ENCODE measurements around the gene PGA3.
A peak's percentile ranks its signal among the peaks of the same experiment; 100 is the strongest.
"Not testable (repeated sequence)": the region's sequence is repeated elsewhere in the genome, so short reads cannot be mapped to it uniquely, and the experiment has no call there.

Gene PGA3

DNA sequence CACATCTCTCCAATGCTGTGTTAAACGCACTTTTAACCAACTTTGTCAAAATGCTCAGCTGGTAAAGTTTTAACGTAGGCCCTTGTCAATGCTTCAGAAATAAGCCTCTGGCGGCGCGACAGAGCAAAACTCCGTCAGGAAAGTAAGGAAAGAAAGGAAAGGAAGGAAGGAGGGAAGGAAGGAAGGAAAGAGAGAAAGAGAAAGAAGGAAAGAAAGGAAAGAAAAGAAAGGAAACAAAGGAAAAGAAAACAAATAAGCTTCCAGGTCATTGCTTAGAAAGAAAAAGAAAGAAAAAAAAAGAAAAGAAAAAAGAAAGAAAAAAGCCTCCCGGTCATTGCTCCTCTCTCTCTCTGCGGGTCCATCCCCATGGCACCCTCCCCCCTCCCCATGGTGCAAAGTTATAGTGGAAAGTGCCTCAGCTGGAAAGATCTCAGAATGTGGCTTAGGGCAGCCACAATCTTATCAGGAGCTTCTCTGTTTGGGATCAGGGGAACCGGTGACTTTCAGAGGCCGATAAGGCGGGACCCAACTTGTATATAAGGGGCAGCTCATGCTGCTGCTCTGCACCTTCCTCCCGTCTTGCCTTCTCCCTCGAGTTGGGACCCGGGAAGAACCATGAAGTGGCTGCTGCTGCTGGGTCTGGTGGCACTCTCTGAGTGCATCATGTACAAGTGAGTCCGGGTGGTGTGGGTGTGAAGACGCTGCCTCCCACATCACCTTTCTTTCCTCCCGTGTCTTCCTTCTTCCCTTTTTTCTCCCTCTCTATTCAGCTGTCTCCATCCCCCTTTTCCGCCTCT lies at the start of gene PGA3:
TSS of gene PGA3 (plus strand) at position 566 of the 797 bp plus-strand sequence. CDS start at position 616, 50 bp downstream.
- not testable (repeated sequence) for DNase-seq

DNA sequence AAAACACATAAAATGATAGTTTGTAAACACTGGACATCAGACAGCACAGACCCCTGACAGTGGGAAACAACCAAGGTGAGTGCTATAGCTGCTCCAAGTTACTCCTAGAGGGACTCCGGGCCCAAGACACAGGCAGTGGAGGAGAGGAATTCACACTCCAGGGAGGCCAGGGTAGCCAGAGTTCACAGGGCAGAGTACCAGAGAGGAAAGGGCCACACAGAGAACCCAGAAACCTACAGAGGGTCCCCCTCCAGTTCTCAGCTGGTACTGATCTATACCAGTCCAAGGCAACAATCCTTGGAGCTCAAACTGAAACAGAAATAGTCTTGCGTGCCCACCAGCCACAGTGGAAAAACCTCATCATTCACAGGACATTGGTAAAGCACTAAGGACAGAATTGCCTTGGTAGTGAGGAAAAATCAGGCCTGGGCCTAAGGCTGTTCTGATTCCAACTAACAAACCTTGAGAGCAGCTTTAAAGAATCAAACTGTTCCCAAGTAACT lies 49.7 kb upstream of the PGA3 start:
- DNase-seq = no peak

DNA sequence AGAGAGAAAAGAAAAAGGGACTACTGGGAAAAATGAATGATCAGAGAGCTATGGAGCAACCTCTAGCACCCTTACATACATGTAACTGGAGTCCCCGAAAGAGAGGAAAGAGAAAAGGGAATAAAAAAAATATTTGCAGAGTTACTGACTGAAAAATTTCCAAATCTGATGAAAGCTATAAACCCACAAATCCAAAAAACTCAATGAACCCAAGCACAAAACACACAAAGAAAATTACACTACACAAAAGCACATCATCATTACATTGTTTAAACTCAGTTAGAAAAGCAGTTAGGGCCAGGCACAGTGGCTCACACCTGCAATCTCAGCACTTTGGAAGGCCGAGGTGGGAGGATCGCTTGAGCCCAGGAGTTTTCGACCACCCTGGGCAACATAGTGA lies 48.8 kb upstream of the PGA3 start:
- DNase-seq = no peak

DNA sequence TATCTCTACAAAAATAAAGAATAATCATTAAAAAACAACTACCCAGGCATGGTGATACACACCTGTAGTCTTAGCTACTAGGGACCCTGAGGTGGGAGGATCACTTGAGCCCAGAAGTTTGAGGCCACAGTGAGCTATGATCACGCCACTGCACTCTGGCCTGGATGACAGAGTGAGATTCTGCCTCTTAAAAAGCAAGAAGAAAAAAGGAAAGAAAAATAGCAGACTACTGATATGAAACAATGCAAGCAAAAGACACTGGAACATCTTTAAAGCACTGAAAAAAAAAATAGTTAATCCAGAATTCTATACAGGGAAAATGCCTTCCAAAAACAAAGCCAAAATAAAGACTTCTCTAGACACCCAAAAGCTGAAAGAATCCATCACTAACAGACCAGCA lies 48.0 kb upstream of the PGA3 start:
- no peak for DNase-seq

DNA sequence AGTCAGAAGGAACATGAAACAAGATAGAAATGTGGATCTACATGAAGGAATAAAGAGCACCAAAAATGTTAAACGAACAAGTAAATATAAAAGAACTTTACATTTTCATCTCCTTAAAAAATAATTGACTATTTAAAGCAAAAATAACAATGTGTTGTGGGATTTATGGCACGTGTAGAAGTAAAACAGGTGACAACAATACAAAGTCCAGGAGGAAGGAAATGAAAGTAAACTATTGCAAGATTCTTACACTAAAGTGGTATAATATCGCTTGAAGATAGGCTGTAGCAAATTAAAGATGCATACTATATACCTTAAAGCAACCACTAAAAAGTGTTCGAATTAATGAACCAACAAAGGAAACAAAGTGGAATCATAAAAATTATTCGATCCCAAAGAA lies 47.6 kb upstream of the PGA3 start:
- DNase-seq = no peak

DNA sequence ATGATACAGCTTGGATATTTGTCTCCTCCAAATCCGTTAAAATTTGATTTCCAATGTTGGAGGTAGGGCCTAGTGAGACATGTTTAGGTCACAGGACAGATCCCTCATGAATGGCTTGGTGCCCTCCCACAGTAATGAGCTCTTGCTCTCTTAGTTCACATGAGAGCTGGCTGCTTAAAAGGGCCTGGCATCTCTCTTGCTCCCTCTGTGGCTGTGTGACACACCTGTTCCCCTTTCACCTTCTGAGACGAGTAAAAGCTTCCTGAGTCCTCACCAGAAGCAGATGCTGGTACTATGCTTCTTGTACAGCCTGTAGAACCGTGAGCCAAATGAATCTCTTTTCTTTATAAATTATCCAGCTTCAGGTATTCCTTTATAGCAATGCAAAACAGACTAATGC lies 45.6 kb upstream of the PGA3 start:
- no peak for DNase-seq

DNA sequence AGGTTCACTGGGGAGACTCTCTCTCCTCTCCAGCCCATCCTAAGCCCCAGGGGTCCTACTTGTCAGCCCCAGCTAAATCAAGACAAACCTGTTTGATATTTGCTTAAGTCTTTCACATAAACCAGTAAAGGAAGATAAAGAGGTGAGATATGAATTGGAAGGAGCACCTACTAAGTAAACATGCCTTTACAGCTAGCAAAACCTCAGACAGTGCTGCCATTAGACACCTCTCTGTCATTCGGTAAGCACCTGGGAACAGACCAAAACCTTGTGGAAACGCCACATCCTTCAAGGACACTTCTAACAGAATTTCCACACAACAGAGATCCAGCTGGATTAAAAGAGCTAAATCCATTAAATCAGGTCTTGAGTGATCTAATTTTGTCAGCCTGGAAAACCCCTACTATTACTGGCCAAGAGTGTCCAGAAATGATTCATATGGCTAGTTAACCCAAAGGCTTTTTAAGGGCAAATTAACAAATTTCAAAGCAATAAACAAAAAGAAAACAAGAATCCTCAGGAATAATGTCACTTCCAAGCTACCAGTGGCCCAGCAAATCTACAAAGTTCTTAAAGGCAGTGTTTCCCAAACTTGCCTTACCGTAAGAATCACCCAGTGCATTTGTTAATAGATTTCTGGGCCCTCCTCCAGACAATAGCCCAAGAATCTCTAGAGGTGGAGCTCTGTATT lies 44.5 kb upstream of the PGA3 start:
- DNase-seq = no peak

DNA sequence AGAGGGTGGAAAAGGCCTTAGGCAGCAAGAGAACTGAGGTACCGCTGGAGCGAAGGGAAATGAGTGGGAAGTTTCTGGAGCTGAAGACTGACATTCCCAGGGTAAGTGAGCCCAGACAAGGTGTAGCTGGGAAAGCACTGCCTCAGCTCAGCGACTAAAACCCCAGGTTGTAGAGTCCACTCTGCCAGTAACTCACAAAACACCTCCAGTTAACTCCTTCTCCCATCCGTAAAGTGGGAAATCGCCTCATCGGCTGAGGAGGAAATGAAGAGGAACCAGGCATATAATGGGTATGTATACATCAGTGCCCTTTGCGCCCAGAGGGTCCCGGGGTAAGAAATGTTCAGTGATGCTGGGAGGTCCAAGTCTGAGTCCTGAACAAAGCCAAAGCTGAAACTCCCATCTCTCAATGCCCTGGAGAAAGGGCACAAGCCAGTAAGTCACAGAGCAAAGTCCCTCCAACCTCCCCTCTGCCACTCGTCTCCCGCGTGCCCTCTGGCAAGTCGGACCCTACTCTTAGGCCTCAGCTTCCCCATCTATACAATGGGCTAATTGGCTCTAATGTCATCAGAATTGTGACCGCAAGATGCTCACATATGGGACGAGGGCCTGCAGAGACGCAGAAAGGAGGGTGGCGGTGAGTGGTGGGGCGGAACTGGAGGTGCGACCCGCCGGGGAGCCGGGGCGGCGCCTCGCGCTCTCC lies 42.7 kb upstream of the PGA3 start:
- DNase-seq = no peak

DNA sequence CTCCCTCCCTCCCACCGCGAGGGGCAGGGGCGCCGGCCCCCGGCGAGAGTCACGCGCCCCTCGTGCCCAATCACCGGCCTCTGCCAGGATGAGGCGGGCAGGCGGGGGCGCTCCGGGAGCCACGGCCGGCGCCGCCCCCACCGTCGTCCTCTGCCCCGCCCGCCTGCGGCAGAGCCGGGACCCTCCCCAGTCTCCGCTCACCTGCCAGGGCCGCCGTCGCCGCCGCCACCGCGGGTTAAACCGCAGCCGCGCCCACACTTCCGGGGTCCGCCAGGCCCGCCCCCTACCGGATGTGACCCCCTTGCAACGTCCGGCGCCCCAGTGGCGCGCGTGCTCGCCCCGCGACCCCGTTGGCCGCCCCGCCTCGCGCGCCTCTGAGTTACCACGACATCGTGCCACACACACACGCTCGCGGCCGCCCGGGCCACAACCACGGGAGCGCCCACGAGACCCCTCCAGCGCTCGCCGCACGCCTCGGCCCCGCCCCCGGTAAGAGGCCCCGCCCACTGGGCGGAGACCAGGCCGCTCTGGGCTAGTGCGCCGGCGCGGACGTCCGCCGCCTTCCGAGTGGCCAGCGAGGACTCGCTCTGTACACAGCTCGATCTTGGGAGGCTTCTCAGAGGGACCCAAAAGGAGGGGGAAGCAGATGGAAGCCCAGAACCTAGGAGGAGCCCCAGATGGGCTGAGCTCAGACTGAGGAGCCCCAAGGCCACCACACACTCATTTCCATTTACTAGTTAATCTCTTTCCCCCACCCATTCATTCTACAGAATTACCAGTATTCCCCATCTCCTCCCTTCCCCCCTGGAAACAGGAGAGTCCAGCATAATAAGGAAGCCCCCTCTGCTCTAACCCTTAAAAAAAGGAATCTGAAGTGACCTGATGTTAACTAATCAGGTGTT lies 41.9 kb upstream of the PGA3 start, which contains the start of gene VPS37C:
TSS of gene VPS37C (minus strand) at position 237 of the 902 bp plus-strand sequence. CDS start 22,597 bp downstream, outside the sequence.
- peak; percentile 92 for DNase-seq

DNA sequence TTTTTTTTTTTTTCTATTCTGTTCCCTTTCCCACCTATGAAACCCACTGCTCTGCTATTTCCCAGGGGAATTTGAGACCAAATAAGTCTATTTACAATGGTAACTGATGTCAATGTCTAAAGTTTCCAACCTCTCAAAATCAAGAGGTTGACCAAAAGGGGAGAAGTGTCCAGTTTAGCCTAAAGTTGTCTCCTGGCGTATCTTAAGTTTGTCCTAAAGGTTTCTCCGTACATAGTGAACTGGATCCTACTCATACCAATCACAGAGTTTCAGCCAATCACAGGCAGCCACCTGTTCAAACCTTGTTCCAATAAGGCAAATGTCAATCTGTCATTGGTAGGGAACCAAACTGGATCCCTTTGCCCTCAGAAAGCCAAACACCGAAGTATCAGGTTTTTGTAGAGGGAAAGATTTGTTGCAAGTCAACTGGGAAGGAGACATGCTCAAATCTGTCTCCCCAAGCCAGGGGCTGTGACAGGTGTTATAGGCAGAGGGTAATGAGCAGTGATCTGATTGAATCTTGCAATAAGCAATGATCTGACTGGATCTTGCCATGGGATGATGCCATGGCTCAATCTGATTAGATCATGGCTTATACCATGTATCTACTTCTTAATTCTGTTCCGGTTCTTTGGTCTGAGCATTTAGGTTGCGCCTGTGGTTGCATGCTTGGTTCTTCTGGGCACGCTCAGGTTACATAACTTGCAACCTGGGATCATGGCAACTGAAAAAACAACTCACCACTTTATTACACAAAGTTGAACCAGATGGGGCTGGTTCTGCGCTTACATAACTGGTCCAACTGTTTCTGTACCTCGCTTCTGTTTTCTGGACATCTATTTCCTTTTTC lies 41.0 kb upstream of the PGA3 start:
- DNase-seq = no peak

DNA sequence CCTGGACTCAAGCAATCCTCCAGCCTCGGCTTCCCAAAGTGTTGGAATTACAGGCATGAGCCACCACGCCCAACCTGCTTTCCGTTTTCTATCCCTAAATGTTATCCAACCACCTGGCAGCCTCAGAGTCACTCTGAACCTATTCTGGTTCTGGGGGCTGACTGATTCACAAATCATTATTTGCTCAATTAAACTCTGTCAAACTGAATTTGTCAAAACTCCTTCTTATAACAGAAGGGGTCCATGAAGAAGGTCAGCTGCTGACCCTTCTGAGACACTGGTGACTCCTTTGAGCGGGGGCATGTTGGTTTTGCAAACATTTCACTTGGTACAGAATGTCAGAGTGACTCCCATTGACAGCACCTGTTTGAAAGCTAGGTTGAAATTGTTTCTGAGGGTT lies 40.3 kb upstream of the PGA3 start:
- no peak for DNase-seq

DNA sequence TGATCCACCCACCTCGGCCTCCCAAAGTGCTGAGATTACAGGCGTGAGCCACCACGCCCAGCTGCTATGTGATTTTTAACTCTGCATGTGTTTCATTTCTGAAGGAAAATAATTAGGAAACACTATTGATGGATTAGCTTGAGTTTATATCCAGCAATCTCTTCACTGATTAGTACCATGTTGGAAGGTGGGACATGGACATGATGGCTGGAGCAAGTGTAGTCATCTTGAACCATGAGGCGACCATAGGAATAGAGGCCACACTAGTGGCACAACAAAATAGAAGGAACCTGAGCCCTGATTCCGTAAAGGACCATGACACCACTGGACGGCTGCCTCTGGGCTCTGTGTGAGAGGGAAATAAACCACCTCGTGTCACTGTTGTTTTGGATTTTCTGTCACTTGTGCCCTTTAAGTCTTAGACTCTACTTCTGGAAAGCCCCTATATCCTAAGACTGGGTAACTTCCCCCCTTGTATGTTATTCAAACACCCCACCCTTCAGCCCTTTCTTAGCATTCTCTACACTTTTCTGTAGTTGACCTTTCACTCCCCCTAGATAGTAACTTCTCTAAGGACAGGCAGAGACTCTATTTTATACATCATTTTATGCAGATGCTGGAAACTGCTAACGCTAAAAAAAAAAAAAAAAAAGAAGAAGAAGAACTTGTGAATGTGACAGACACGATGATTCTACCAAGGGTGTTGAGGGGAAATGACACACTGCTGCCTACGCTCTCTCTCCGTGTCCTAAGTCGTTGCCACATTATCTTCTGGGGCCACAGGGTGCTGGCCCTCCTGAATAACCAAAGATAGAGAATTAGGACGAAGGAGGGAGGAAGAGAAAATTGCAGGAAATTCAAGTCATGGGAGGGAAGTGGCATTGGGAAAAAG lies 39.4 kb upstream of the PGA3 start:
- DNase-seq = no peak

DNA sequence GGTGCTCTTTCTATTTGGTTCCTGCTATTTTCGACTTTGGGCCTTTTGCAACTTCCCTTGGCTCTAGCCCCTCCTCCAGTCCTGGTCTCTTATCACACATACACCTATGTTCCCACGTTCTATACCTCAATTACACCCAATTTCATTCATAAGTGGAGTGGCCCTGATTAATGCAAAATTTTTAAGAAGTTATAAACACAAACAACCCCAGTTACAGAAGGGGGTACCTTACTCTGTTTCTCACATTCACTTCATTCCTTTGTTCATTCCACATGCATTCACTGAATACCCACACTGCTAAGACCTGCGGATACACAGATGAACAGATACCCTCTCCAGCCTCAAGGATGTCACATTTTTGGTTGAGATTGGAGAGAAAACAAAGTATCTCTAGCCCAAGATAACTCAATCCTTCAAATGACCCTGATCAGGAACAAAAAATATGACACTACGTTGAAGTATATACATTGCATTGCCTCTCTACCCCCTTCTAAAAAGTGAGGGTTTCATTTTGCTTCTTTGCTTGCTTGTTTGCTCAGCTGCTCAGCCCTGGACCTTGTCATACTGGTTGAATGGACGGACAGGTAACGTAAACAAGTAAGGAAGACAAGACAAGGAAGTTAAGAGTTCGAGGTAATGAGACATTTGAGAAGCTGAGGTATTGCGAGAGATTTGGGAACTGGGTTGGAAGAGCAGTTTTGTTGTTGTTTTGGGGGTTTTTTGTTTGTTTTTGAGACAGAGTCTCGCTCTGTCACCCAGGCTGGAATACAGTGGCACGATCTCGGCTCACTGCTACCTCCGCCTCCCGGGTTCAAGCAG lies 38.5 kb upstream of the PGA3 start:
- DNase-seq = no peak

DNA sequence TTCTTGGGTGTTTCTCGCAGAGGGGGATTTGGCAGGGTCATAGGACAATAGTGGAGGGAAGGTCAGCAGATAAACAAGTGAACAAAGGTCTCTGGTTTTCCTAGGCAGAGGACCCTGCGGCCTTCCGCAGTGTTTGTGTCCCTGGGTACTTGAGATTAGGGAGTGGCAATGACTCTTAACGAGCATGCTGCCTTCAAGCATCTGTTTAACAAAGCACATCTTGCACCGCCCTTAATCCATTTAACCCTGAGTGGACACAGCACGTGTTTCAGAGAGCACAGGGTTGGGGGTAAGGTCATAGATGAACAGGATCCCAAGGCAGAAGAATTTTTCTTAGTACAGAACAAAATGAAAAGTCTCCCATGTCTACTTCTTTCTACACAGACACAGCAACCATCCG lies 37.5 kb upstream of the PGA3 start:
- DNase-seq = not testable (repeated sequence)

DNA sequence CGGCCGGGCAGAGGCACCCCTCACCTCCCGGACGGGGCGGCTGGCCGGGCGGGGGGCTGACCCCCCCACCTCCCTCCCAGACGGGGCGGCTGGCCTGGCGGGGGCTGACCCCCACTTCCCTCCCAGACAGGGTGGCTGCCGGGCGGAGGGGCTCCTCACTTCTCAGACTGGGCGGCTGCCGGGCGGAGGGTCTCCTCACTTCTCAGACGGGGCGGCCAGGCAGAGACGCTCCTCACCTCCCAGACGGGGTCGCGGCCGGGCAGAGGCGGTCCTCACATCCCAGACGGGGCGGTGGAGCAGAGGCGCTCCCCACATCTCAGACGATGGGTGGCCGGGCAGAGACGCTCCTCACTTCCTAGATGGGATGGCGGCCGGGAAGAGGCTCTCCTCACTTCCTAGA lies 37.0 kb upstream of the PGA3 start:
- DNase-seq = not testable (repeated sequence)

DNA sequence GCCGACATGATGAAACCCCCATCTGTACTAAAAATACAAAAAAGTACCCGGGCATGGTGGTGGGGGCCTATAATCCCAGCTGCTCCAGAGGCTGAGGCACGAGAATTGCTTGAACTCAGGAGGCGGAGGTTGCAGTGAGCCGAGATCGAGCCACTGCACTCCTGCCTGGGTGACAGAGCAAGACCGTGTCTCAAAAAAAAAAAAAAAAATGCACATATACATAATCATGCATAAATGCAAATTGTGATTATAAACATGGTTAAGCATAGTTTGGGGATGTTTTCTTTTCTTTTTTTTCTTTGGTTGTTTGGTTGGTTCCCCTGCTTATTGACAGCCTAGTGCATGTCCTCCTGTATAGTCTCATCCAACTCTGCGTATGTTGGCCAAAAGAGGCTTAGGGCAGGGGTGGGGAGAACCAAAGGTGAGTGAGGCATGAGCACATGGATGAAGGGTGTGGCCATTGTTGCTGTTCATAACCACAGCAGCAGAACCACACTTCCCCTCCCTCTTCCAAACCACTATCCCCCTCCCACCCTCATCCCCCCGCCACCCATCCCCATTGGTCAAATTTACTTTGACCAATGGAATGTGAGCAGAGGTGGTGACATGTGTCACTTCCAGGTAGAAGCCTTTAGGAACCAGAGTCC lies 35.1 kb upstream of the PGA3 start:
- no peak for DNase-seq

DNA sequence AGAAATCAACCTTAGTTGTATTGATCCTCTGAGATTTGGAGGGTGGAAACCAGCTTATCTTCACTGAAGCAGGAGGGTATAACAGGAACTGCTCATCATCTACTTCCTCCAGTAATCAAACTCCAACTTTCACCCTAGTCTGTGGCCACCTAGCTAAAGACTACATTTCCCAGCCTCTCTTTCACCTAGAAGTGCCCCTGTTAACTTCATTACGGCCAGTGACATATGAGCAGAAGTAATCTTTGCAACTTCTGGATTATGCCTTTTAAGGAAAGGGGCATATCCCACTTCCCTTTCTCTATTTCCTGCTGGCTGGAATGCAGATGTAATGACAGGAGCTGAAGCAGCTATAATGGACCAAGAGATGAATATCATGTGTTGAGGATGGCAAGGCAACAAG lies 34.5 kb upstream of the PGA3 start:
- DNase-seq = no peak

DNA sequence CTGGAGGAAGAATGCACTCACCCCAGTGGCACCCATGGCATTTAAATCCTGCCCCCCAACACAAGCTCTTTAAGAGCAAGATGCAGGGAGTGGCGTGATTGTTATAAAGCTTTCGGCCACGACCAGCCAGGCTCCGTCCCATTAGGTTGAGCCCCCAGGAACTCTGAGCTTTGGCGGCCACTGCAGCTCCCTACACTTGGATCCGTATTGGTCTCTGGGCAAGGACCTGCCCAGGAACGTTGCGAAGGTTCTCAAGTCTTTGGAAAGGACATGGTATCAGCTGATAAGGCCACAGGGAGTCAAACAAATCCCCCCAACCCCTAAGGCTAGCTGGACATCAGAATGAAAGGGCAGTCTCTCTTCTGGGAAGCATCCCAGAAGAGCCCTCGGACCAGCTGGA lies 32.7 kb upstream of the PGA3 start:
- DNase-seq = no peak

DNA sequence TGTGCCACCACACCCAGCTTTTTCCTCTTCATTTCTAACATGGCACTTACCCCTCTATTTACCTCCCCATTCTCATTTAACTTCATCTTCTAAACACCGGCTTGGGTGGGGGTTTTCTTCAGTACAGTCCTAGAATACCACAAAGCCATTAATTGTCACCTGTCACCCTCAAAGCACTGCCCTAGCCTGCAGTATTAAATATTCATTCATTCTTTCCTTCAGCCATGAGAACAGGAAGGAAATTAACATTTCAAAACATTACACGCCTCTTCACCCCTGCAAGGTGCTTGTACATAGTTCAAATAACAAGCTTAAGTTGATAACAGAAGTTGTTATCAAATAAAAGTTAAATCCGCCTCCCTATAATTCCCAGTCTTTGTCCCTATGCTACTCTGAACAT lies 31.4 kb upstream of the PGA3 start:
- DNase-seq = no peak
